Duodenal mucosa (tissue), 2 donors: ENCODE measurements around the gene PSMC1.

ENCODE experiments used
- H3K27ac ChIP-seq: one replicate; pipeline ENCODE4 v1.7.0; 2013; ENCODE audit warnings: low read depth, low read length
- H3K27me3 ChIP-seq, 2 donors: one replicate each; pipeline ENCODE4 v1.7.0; 2013; ENCODE audit warnings: low read length in 2 of 2, control low read depth in 1 of 2; ENCODE audit not compliant: insufficient read depth in 2 of 2, control insufficient read depth in 1 of 2
- H3K36me3 ChIP-seq, 2 donors: one replicate each; pipeline ENCODE4 v1.7.0; 2013; ENCODE audit warnings: low read length in 2 of 2, control low read depth in 1 of 2; ENCODE audit not compliant: insufficient read depth in 2 of 2, control insufficient read depth in 1 of 2
- H3K4me1 ChIP-seq, 2 donors: one replicate each; pipeline ENCODE4 v1.7.0; 2013; ENCODE audit warnings: low read length in 2 of 2, control low read depth in 1 of 2; ENCODE audit not compliant: insufficient read depth in 2 of 2, control insufficient read depth in 1 of 2
- H3K4me3 ChIP-seq, 2 donors: one replicate each; pipeline ENCODE4 v1.7.0; 2013; ENCODE audit warnings: low read length in 2 of 2, low read depth in 1 of 2
- H3K9ac ChIP-seq, 2 donors: one replicate each; pipeline ENCODE4 v1.7.0; 2013; ENCODE audit warnings: low read length in 2 of 2, low read depth in 1 of 2
- H3K9me3 ChIP-seq, 2 donors: one replicate each; pipeline ENCODE4 v1.7.0; 2013; ENCODE audit warnings: low read length in 2 of 2, control low read depth in 1 of 2; ENCODE audit not compliant: control insufficient read depth in 1 of 2

The PSMC1 gene

DNA sequence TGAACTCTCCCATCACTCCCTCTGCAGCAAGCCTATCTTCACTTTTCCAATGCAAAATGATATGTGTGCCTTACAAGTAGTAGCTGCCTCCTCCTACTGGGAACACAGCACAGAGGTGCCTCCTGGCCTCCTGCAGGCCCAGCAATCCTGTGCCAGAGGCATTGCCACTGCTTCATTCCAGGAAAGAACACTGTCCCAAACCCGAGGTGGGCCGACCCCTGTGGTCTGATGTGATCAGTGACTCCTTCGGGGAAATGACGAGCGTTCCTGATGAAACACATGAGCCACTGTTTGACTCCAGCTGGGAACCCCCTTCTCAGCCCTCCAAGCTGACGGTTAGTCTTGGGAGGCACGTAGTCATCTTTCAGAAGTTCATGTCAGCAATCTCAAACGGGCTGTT, 19.5 kb downstream of the PSMC1 start:
- Histone ChIP-seq H3K36me3 (peaks cover 27 to 69% of the 10 kb centered on the region in 2 donors), H3K4me3 (no peak overlapping the region), H3K4me1 (peaks cover 0 to 4% of the 10 kb centered on the region in 2 donors), H3K27ac (no peak overlapping the region), H3K27me3 (no peaks in the 10 kb centered on the region), H3K9ac (no peak overlapping the region), H3K9me3 (no peaks in the 10 kb centered on the region)

DNA sequence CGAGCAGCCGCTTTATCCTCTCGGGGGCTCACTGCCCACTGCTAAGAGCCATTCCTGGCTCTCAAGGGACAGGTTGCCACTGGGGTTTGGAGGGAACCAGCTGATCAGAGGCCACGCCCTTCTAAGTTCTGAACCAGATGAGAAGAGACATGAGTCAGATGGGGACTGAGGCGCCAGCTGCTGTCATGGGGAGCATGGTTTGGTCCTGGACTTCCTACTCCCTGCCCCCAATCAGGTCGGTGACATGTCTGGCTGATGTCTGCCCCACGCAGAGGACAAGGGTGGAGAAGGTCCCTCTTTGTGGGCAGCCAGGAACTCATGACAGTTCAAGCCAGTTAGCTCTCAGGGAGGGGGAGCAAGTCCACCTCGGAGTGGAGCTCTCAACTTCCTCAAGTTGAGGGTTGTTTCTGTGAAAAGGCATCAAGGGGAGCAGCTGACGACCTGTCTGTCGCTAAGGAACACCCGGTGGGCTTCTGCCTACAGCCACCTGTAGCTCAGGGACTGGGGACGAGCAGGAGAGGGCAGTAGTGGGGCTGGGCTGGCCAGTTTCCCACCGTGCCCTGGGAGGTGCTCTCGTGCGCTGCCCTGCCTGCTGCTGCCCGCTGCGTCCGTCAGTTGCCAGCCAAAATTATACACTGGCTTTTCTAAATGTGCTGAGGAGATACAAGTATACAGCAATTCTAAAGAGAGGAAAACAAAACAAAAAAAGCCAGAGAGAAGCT, 20.5 kb downstream of the PSMC1 start:
- H3K4me3 ChIP-seq, result no peak overlapping the region
- H3K9ac ChIP-seq, result no peak overlapping the region
- H3K4me1 ChIP-seq, result peaks cover 0 to 4% of the 10 kb centered on the region in 2 donors
- no peaks in the 10 kb centered on the region for H3K9me3 ChIP-seq
- H3K27ac ChIP-seq, result no peak overlapping the region
- H3K27me3 ChIP-seq, result no peaks in the 10 kb centered on the region
- H3K36me3 ChIP-seq, result peaks cover 24 to 64% of the 10 kb centered on the region in 2 donors

DNA sequence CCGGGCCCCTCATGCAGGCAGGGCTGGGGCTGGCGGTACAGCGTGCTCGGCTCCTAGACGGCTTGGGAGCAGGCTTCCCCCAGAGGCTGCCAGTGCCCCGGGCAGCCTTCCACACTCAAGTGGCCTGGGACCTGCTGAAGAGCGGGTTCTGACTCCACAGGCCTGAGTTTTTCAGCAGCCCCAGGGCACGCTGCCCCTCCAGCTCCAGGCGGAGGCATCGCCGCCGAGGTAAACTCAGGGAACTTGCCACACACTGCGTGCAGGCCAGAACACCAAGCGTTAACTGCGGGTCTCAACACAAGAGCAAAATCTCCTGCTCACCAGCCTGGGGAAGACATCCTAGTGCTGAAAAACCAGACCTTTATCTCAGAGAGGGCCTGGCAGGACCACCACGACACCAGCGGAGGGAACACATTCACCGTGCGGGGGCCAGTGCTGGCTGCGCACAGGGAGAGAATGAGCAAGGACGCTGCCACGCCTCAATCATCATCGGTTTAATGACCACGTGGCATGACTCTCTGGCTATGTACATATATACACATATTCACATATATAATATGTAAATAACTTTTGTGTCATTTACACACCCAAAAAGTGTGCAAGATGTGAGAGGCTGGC, 21.3 kb downstream of the PSMC1 start:
- Histone ChIP-seq H3K27me3 (no peaks in the 10 kb centered on the region), H3K36me3 (peaks cover 24 to 61% of the 10 kb centered on the region in 2 donors), H3K4me3 (no peak overlapping the region)

DNA sequence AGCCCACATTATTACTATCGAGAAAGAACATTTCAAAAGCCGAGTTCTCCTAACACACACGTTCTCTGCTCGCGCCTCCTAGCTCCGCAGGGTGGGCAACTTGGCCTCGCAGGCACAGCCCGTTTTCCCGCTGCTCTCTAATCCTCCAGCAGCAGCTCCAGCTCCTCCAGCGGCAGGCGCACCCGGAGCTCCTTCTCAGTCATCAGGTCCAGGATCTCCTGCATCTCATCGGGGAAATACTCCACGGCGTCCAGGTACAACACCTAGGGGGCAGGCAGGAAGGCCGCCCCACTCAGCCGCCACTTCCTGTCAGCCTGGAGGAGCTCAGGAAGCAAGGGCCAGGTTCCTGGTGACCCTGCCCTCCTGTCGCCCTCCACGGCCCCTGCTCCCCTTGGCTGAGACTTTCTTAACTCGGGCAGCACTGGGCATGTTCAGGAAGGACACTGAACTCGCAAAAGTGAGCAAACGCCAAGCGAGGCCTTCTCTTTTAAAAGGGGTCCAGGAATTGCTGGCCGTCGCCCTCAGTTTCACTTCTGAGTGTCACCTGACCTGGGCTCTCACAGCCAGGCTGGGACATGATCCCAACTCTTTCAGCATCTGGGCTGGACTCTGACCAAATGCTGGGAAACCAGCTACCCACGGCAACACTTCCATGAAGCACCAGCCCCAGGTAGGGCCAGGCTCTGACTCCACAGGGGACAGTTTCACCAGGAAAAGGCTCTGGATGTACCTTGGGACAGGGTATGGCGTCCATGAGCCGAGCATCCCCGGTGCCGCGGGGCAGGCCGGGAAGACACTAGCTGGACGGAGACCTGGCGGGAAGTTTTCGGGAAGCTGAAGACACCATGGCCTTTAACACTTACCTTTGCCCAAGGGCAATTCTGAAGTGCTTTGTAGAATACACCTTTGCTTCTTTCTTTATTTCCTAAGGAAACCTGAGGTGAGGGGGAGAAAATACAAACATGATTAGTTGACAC, 22.1 kb downstream of the PSMC1 start:
- H3K27ac ChIP-seq, result no peak overlapping the region
- peaks cover 24 to 55% of the 10 kb centered on the region in 2 donors for H3K36me3 ChIP-seq
- no peaks in the 10 kb centered on the region for H3K27me3 ChIP-seq
- no peak overlapping the region for H3K4me3 ChIP-seq
- H3K9ac ChIP-seq, result no peak overlapping the region
- H3K9me3 ChIP-seq, result no peaks in the 10 kb centered on the region
- peaks cover 0 to 4% of the 10 kb centered on the region in 2 donors for H3K4me1 ChIP-seq

More for the DNA sequence above, 21.3 kb downstream of the PSMC1 start:
- Histone ChIP-seq H3K4me1 (peaks cover 0 to 4% of the 10 kb centered on the region in 2 donors), H3K9ac (no peak overlapping the region), H3K27ac (no peak overlapping the region), H3K9me3 (no peaks in the 10 kb centered on the region)

DNA sequence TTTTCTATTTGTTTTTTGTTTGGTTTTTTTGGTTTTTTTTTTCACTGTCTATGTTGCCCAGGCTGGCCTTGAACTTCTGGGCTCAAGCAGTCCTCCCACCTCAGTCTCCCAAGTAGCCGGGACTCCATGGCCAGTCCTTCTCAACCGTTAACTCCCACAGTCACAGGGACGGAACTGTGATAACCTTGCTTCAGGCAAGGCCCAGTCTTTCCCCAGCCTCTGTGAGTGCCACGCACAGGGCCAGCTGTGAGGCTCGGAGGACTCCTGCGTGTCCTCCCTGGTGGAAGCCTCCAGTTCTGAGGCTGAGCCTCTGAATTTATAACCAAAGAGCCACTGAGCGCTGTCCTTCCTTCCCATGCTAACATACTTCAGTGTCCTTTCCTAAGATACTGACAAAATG, 23.7 kb downstream of the PSMC1 start:
- H3K9me3 ChIP-seq, result no peaks in the 10 kb centered on the region
- no peaks in the 10 kb centered on the region for H3K27me3 ChIP-seq
- H3K4me3 ChIP-seq, result no peak overlapping the region
- H3K36me3 ChIP-seq, result peaks cover 24 to 46% of the 10 kb centered on the region in 2 donors
- no peak overlapping the region for H3K9ac ChIP-seq
- peaks cover 0 to 4% of the 10 kb centered on the region in 2 donors for H3K4me1 ChIP-seq
- no peak overlapping the region for H3K27ac ChIP-seq

DNA sequence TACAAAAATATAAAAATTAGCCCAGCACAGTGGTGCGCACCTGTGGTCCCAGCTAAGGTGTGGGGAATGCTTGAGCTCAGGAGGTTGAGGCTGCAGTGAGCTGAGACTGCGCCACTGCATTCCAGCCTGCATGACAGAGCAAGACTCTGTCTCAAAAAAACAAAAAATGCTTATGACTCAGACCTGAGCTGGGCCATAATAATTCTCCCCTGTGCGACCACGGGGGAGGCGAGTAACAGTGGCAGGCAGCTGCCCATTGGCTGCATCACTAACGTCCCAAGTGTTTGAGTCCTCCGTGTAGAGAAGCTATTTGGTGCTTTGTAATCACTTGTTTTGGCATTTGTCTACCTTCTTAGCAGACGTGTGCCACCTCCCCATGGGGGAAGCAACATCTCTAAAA, 24.9 kb downstream of the PSMC1 start:
- no peak overlapping the region for H3K4me3 ChIP-seq
- H3K36me3 ChIP-seq, result peaks cover 26 to 56% of the 10 kb centered on the region in 2 donors
- no peaks in the 10 kb centered on the region for H3K9me3 ChIP-seq
- no peak overlapping the region for H3K9ac ChIP-seq
- H3K27ac ChIP-seq, result no peak overlapping the region
- no peaks in the 10 kb centered on the region for H3K27me3 ChIP-seq
- no peaks in the 10 kb centered on the region for H3K4me1 ChIP-seq

DNA sequence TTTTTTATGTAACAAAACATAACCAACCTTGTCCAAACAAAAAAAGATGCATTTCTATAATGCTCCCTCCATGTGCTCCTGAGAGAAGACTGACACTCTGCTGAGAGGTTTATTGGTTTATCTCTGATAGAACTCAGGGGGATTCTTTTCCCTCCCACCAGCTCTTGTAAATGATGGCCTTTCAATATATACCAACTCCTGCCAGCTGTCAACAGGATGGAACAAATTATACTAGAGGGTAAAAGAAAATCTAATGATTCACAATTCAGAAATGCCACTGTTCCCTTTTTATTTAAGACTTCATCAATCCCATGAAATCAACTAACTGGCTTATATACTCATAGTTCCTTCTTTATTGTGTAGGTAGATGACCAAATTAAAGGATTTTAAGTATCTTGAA, 25.4 kb downstream of the PSMC1 start:
- no peak overlapping the region for H3K4me3 ChIP-seq
- H3K4me1 ChIP-seq, result no peaks in the 10 kb centered on the region
- no peaks in the 10 kb centered on the region for H3K9me3 ChIP-seq
- no peak overlapping the region for H3K9ac ChIP-seq
- H3K27me3 ChIP-seq, result no peaks in the 10 kb centered on the region
- peaks cover 29 to 55% of the 10 kb centered on the region in 2 donors for H3K36me3 ChIP-seq
- no peak overlapping the region for H3K27ac ChIP-seq

DNA sequence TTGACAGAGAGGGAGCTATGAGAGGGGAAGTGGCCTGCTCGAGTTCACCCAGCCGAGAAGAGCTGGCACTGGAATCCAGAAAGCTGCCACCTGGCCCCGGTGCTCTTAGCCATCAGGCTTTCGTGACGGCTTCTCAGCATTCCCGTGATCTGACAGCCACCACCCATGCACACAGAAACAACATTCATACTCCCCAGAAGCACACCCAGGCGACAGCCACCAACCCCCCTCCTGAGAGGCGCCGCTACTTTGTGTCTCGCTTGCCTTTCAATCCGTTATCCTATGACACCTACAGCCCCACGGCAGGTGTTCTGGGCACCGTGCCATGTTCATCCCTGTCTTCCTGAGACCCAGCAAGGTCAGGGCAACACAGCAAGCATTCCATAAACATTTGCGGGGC, 31.4 kb downstream of the PSMC1 start:
- Histone ChIP-seq H3K9me3 (no peaks in the 10 kb centered on the region), H3K4me3 (no peak overlapping the region), H3K9ac (no peak overlapping the region), H3K4me1 (no peaks in the 10 kb centered on the region), H3K27ac (no peak overlapping the region), H3K27me3 (no peaks in the 10 kb centered on the region), H3K36me3 (peaks cover 19 to 65% of the 10 kb centered on the region in 2 donors)

DNA sequence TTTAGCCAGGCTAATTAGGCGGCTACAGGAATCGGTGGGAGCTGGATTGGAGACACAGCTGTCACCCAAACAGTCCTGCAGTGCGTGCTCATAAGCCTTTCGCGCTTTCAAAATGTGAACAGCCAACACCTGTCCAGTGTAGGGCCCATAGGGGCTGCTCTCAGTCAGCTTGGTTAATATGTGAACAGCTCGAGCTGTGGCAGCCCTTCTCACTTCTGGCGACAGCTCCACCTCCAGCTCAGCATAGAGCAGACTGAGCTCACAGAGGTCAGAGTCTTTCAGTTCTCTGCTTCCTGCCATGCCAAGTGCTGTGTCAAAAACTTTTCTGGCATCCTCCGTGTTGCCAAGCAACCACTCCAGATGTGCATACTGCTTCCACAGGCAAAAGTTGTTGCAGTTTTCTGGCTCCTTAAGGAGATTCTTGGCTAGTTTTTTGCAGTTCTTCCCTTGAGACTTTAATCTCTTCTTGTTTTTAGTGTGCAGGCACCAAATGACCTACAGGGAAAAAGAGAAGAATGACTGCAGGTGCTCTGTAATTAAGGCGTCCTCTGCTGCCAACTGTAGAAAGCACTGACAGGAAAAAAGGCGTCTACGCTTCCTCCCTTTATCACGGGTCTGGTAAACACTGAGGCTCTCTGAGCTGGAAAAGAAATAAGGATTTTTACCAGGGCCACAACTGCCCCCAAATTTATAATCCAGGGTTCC, 32.5 kb downstream of the PSMC1 start:
- Histone ChIP-seq H3K9me3 (no peaks in the 10 kb centered on the region), H3K27ac (no peak overlapping the region), H3K27me3 (no peaks in the 10 kb centered on the region), H3K36me3 (peaks cover 17 to 68% of the 10 kb centered on the region in 2 donors), H3K9ac (no peak overlapping the region), H3K4me3 (no peak overlapping the region), H3K4me1 (no peaks in the 10 kb centered on the region)
